Small intestine (tissue), 7 donors: ENCODE measurements around the gene WIPF1. TPM values are rescaled to one million over a fixed set of nuclear protein-coding genes. Genes with fewer than 3 reads are reported as not detected.

Experiments
- DNase-seq, 2 donors: peaks; one replicate each; pipeline versions ENCODE4 v3.0.0 to v3.0.0-alpha.2; 2013
- FAIRE-seq: peaks from 2 replicates; lab custom pipeline; 2012; peaks lifted over from hg19 to GRCh38; lab: Jason Lieb, UNC
- H3K27ac ChIP-seq, 3 donors: one replicate each; pipeline ENCODE4 v1.5.1; 2013; ENCODE audit warnings: low read length in 2 of 3, mild to moderate bottlenecking in 2 of 3, control low read depth in 1 of 3, inconsistent platforms in 1 of 3, low read depth in 1 of 3, moderate library complexity in 1 of 3
- H3K27me3 ChIP-seq, 3 donors: one replicate each; pipeline ENCODE4 v1.6.1; 2013; ENCODE audit warnings: low read length in 3 of 3, inconsistent platforms in 1 of 3; ENCODE audit not compliant: control insufficient read depth in 3 of 3, insufficient read depth in 3 of 3
- H3K36me3 ChIP-seq, 3 donors: one replicate each; pipeline ENCODE4 v1.6.1; 2013; ENCODE audit warnings: low read length in 3 of 3, inconsistent platforms in 1 of 3, low read depth in 1 of 3, mild to moderate bottlenecking in 1 of 3, moderate library complexity in 1 of 3; ENCODE audit not compliant: control insufficient read depth in 3 of 3, insufficient read depth in 2 of 3
- H3K4me1 ChIP-seq, 3 donors: one replicate each; pipeline ENCODE4 v1.6.1; 2013; ENCODE audit warnings: low read length in 2 of 3, inconsistent platforms in 1 of 3, low read depth in 1 of 3, mild to moderate bottlenecking in 1 of 3, moderate library complexity in 1 of 3; ENCODE audit not compliant: control insufficient read depth in 3 of 3, insufficient read depth in 2 of 3
- H3K4me3 ChIP-seq, 3 donors: one replicate each; pipeline ENCODE4 v1.5.1; 2013; ENCODE audit warnings: low read length in 3 of 3, control low read depth in 1 of 3, inconsistent platforms in 1 of 3, low read depth in 1 of 3, mild to moderate bottlenecking in 1 of 3, moderate library complexity in 1 of 3
- H3K9me3 ChIP-seq, 2 donors: one replicate each; pipeline ENCODE4 v1.6.1; 2013; ENCODE audit warnings: low read depth in 1 of 2, low read length in 1 of 2; ENCODE audit not compliant: control insufficient read depth in 2 of 2, insufficient read depth in 1 of 2
- WGBS, 3 donors: extraction: QIAGEN DNeasy Blood & Tissue Kit; methylation state at CpG; one replicate each; pipeline ENCODE4 v1.1.7; 2013; 5-methylcytosine and 5-hydroxymethylcytosine counted together
- polyA plus RNA-seq, 4 donors: library from polyadenylated mRNA; stranded (reverse) in 3 of 4; unstranded in 1 of 4; fragments of 200-250 nt in 3 of 4; fragments of 120-200 nt in 1 of 4; gene quantifications; one replicate each; pipeline versions ENCODE4 v1.2.1 to v1.2.3, GENCODE V29; 2013
- donor health status: healthy with polysubstance abuse.
- donor health status: control.
- donor health status: control.
- donor health status: Bipolar disorder and iron deficiency.
- donor health status: healthy.

Gene WIPF1
- polyA plus RNA-seq, 4 donors: 3.1 to 28.9 (median 14.6) TPM

DNA sequence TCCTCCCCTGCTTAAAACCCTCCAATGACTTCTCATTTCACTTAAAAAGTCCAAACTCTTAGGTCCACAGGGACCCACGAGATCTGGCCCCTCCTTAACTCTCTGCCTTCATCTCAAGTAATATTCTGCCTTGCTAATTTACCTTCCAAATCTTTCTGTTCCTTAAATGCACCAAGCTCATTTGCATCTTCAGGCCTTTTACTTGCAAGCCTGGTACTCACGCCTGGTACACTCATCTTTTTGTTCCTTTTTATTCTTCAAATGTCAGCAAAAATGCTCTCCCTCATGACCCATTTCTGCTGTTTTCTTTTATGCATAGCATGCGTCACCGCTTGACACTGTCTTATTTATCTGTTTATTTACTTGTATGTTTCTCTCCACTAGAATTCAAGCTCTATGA is 2.7 kb upstream of the WIPF1 start:
- Histone ChIP-seq H3K27me3 (no peaks in the 10 kb centered on the region), H3K4me1 (peaks cover 0 to 8% (median 0%) of the 10 kb centered on the region in 3 donors), H3K4me3 (no peak overlapping the region), H3K36me3 (peaks cover 0 to 9% (median 0%) of the 10 kb centered on the region in 3 donors), H3K27ac (peak overlapping the region in 1 of 3 donors; percentile 45), H3K9me3 (no peaks in the 10 kb centered on the region)
- DNase-seq: no peak
- FAIRE-seq: no peak
- WGBS, 3 donors: 77 to 88% (median 77%) methylated on average over 4 of the region's 4 CpGs

DNA sequence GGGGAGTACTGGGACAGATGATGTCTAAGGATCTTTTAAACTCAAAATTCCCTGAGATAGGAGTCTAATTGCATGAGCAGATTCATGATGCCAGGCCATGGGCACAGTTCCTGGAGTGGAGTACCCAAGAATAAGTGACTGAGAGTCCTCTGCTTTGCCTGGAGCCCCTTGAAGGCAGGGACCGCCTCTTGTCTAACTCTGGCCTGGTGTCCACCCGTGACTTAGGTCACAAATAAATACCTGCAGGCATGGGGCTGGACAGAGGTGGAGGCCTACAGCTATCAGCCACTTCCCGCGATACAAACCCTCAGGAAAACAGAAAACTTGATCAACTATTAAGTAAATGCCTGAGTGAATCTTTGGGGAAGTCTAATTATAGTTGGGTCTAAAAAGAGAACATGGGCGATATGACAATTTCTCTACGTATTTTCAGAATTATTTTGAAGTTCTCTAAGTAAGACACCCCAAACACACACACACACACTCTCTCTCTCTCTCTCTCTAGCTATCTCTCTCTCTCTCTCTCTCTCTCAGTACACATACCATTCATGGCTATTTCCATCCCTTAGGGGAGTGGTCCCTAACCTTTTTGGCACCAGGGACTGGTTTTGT is 1.8 kb upstream of the WIPF1 start:
- Histone ChIP-seq H3K27ac (peak overlapping the region in 1 of 3 donors; percentile 89), H3K9me3 (no peaks in the 10 kb centered on the region), H3K4me1 (peaks cover 0 to 8% (median 0%) of the 10 kb centered on the region in 3 donors), H3K4me3 (no peak overlapping the region), H3K36me3 (peaks cover 0 to 9% (median 0%) of the 10 kb centered on the region in 3 donors), H3K27me3 (no peaks in the 10 kb centered on the region)
- 87 to 100% (median 94%) methylated on average over 6 of the region's 6 CpGs for WGBS, 3 donors
- no peak for FAIRE-seq
- no peak for DNase-seq

DNA sequence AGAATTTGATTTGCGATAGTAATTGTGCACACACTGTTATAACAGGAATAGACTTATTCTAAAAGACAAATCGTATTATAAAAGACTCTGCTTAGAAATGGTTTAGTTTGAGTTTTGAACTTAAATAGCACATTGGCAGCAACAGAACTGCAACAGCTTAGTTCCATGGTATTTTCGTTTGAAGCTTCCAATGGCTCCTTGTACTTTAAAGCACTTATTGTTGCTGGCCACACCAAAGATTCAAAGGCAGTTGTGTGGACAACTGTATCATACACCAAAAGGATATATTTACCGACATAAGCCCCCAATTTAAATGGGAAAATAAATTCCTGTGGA is 627 bp downstream of the WIPF1 start:
- no peak for FAIRE-seq
- no peak for DNase-seq
- Histone ChIP-seq H3K9me3 (no peaks in the 10 kb centered on the region), H3K4me1 (peaks cover 0 to 8% (median 0%) of the 10 kb centered on the region in 3 donors), H3K27me3 (no peaks in the 10 kb centered on the region), H3K36me3 (peaks cover 0 to 6% (median 0%) of the 10 kb centered on the region in 3 donors), H3K4me3 (peak overlapping the region in 2 of 3 donors; percentile 40 to 49), H3K27ac (peak overlapping the region; percentile 15 to 98 (median 63))
- WGBS, 3 donors: 55 to 77% (median 61%) methylated on average over 4 of the region's 4 CpGs

DNA sequence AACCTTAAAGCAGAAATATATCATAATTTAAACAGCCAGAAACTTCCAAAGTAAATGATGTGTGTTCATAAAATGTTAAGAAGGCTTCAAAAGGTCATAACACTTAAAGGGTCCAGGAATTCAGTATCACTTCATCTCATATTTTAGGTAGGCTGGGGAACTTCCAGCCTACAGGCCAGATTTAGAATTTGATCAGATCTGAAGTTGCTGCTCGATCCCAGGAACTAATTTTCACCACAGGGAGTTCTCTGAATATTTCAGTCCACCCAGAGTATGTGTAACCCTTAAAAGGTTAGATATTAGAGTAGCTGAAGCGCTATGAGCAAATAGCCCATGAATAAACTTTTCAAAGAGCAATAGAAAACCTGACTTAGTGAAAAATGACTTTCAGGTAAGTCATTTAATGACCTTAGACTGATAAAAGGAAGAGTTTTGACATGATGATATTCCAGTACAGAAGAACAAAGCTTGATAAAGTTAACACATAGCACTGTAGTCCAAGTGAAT is 1.7 kb downstream of the WIPF1 start:
- Histone ChIP-seq H3K9me3 (no peaks in the 10 kb centered on the region), H3K36me3 (no peaks in the 10 kb centered on the region), H3K27me3 (no peaks in the 10 kb centered on the region), H3K4me3 (peak overlapping the region in 2 of 3 donors; percentile 22 to 30), H3K27ac (peak overlapping the region; percentile 4 to 68 (median 64)), H3K4me1 (peaks cover 0 to 8% (median 0%) of the 10 kb centered on the region in 3 donors)
- 58 to 81% (median 60%) methylated on average over 2 of the region's 2 CpGs for WGBS, 3 donors
- no peak for DNase-seq
- no peak for FAIRE-seq

DNA sequence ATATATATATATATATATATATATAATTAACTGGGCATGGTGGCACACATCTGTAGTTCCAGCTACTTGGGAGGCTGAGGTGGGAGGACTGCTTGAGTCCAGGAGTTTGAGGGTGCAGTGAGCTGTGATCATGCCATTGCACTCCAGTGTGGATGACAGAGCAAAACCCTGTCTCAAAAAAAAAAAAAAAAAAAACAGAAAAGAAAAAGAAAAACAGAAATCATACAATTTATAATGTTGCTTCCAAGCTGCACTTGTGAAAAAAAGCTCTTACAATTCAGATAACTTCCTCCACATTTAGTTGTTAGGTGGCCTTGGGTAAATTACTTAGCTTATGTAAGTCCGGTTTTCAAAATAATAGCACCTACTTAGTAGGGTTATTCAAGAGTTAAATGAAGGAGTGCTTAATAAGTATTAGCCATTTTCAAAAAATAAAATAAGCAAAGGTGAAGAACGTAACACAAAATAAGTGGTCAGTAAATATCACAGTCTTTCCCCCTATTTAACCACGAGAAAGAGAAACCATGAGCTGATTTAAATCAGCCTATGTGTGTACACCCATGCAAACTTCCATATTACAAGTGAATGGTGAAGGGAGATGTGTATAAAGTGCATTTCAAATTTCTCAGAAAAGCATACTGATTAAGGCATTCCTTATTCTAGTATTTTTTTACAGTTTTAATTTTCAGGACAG is 2.3 kb downstream of the WIPF1 start:
- peak overlapping the region in 1 of 3 donors; percentile 36 for H3K27ac ChIP-seq

DNA sequence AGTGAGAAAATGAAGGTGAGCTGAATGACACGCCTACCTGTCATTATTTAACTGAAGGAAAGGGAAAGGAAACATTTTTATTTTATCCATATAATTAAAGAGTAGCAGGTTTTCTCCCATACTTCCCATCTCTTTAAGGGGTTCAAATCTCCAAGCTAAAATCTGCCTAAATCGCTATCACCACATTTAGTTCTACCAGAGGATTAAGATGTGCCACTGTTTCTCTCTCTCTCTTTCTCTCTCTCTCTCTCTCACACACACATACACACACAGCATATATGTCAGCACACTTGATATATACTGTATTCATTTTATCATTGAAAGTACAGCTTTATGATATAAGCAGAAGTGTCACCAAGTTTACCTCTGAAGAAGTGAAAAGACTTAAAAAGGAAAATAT is 3.1 kb downstream of the WIPF1 start:
- H3K27me3 ChIP-seq: no peaks in the 10 kb centered on the region
- DNase-seq (no peak), FAIRE-seq (no peak)
- peaks cover 0 to 8% (median 3%) of the 10 kb centered on the region in 3 donors for H3K4me1 ChIP-seq
- 77 to 82% (median 79%) methylated on average over 1 to 2 of the region's 2 CpGs for WGBS, 3 donors
- peak overlapping the region in 1 of 3 donors; percentile 11 for H3K27ac ChIP-seq
- no peaks in the 10 kb centered on the region for H3K9me3 ChIP-seq
- peak overlapping the region in 1 of 3 donors; percentile 11 for H3K4me3 ChIP-seq
- peaks cover 0 to 5% (median 0%) of the 10 kb centered on the region in 3 donors for H3K36me3 ChIP-seq

More for the DNA sequence above, 2.3 kb downstream of the WIPF1 start:
- Histone ChIP-seq H3K9me3 (no peaks in the 10 kb centered on the region), H3K4me3 (peak overlapping the region in 1 of 3 donors; percentile 30), H3K36me3 (peaks cover 0 to 3% (median 0%) of the 10 kb centered on the region in 3 donors), H3K4me1 (peaks cover 0 to 8% (median 3%) of the 10 kb centered on the region in 3 donors), H3K27me3 (no peaks in the 10 kb centered on the region)
- WGBS, 3 donors: 59 to 78% (median 67%) methylated on average over 3 of the region's 3 CpGs
- FAIRE-seq (no peak), DNase-seq (no peak)

DNA sequence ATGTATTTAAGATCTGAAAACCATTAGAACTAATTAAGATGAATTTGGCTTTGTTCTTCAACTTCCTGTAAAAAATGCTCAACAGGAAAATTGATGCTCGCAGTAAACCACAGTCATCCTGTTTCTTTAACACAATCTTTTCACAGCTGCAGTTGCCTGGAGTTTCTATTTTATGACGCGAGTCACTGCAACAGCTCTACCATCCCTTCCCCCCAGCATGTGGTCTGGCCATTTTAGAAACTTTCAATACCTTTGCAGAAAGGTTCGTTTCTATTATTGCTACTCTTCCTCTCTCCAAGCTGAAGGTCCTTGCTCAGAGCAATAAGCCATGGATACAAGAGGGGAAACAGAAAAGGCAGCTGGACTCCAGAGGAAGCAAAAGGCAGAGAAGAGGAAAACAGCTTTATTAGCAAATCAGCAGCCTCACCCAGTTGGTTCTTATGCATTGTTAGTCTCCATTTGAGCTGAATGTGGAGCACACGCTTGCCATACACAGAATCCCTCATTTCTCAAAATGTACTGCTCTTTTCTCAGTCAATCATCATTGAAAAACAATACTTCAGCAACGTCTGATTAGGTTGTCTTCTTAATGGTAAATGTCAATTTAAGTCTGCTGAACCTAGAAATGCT is 3.9 kb downstream of the WIPF1 start:
- Histone ChIP-seq H3K9me3 (no peaks in the 10 kb centered on the region), H3K4me3 (peak overlapping the region in 1 of 3 donors; percentile 31), H3K27ac (peak overlapping the region; percentile 68 to 82 (median 78)), H3K4me1 (peaks cover 0 to 10% (median 2%) of the 10 kb centered on the region in 3 donors), H3K36me3 (peaks cover 0 to 11% (median 0%) of the 10 kb centered on the region in 3 donors), H3K27me3 (no peaks in the 10 kb centered on the region)
- FAIRE-seq: no peak
- 40 to 61% (median 58%) methylated on average over 6 of the region's 6 CpGs for WGBS, 3 donors
- DNase-seq: peak; percentile 32 to 63

DNA sequence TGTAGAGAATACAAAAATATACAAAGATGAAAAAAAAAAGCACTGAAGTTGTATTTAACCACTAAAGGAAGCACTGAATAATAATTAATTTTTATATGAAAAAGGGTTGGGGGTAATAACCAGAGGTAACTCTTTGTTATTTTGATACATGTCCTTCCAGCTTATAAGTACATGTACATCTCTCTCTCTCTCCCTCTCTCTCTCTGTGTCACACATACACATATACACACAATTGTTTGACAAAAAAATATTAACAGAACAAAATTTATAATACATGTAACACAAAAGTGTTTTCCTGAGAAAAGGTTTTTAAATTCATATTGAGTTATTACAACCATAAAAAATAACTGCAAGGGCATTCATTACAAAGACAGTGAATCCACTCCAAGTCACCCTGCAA is 4.6 kb downstream of the WIPF1 start:
- no peak for DNase-seq
- H3K9me3 ChIP-seq: no peaks in the 10 kb centered on the region
- peaks cover 0 to 11% (median 0%) of the 10 kb centered on the region in 3 donors for H3K36me3 ChIP-seq
- peaks cover 0 to 12% (median 2%) of the 10 kb centered on the region in 3 donors for H3K4me1 ChIP-seq
- H3K27me3 ChIP-seq: no peaks in the 10 kb centered on the region
- H3K27ac ChIP-seq: peak overlapping the region in 1 of 3 donors; percentile 10
- no peak for FAIRE-seq
- H3K4me3 ChIP-seq: no peak overlapping the region
